Astrocyte (in vitro differentiated cells and primary cell): ENCODE data around the gene POMGNT1. TPM values are rescaled to one million over a fixed set of nuclear protein-coding genes. Genes with fewer than 3 reads are reported as not detected.
A peak's percentile ranks its signal among the peaks of the same experiment; 100 is the strongest.

Experiments
- DNase-seq: peaks from one replicate; pipeline ENCODE4 v3.0.0-alpha.2; 2010; ENCODE audit warnings: low read depth
- FAIRE-seq: peaks from 2 replicates; lab custom pipeline; 2011; peaks lifted over from hg19 to GRCh38; lab: Jason Lieb, UNC
- H2AFZ ChIP-seq: 2 replicates; pipeline ENCODE4 v1.6.0; 2012; ENCODE audit warnings: low read depth, low read length, inconsistent platforms
- H3K27ac ChIP-seq: 2 replicates; pipeline ENCODE4 v1.5.1; 2011; ENCODE audit warnings: low read depth, low read length, inconsistent platforms
- H3K27me3 ChIP-seq: 2 replicates; pipeline ENCODE4 v1.6.0; 2011; ENCODE audit warnings: low read length, inconsistent platforms; ENCODE audit not compliant: insufficient read depth
- H3K36me3 ChIP-seq: 2 replicates; pipeline ENCODE4 v1.5.1; 2011; ENCODE audit warnings: low read length, inconsistent platforms; ENCODE audit not compliant: insufficient read depth
- H3K4me1 ChIP-seq: 2 replicates; pipeline ENCODE4 v1.5.1; 2011; ENCODE audit warnings: low read length, inconsistent platforms; ENCODE audit not compliant: insufficient read depth
- H3K4me2 ChIP-seq: 2 replicates; pipeline ENCODE4 v1.6.0; 2012; ENCODE audit warnings: low read length, inconsistent platforms
- H3K4me3 ChIP-seq: 2 replicates; pipeline ENCODE4 v1.5.1; 2011; ENCODE audit warnings: low read depth, mild to moderate bottlenecking, low read length, inconsistent platforms; ENCODE audit not compliant: insufficient read depth
- H3K79me2 ChIP-seq: 2 replicates; pipeline ENCODE4 v1.6.0; 2012; ENCODE audit warnings: mild to moderate bottlenecking, low read length, inconsistent platforms; ENCODE audit not compliant: insufficient read depth
- H3K9ac ChIP-seq: 2 replicates; pipeline ENCODE4 v1.6.0; 2012; ENCODE audit warnings: mild to moderate bottlenecking, low read length, inconsistent platforms
- H3K9me3 ChIP-seq: 2 replicates; pipeline ENCODE4 v1.5.1; 2012; ENCODE audit warnings: low read depth, mild to moderate bottlenecking, low read length, inconsistent platforms; ENCODE audit not compliant: insufficient read depth
- H4K20me1 ChIP-seq: 2 replicates; pipeline ENCODE4 v1.6.0; 2012; ENCODE audit warnings: low read length, inconsistent platforms; ENCODE audit not compliant: insufficient read depth
- H3K27ac Mint-ChIP-seq: one replicate; pipeline ENCODE4 v1.8.0; 2021; ENCODE audit warnings: mild to moderate bottlenecking, mixed read lengths; ENCODE audit not compliant: unreplicated experiment
- H3K27me3 Mint-ChIP-seq: one replicate; pipeline ENCODE4 v1.8.0; 2021; ENCODE audit warnings: low read depth, mixed read lengths; ENCODE audit not compliant: unreplicated experiment
- H3K36me3 Mint-ChIP-seq: one replicate; pipeline ENCODE4 v1.8.0; 2021; ENCODE audit warnings: low read depth, mixed read lengths; ENCODE audit not compliant: unreplicated experiment
- H3K4me1 Mint-ChIP-seq: one replicate; pipeline ENCODE4 v1.8.0; 2021; ENCODE audit warnings: low read depth, mixed read lengths; ENCODE audit not compliant: unreplicated experiment
- H3K4me3 Mint-ChIP-seq: one replicate; pipeline ENCODE4 v1.8.0; 2021; ENCODE audit warnings: mild to moderate bottlenecking, moderate library complexity, mixed read lengths; ENCODE audit not compliant: unreplicated experiment
- H3K9me3 Mint-ChIP-seq: one replicate; pipeline ENCODE4 v1.8.0; 2021; ENCODE audit warnings: mild to moderate bottlenecking, mixed read lengths; ENCODE audit not compliant: unreplicated experiment
- CTCF ChIP-seq: IDR thresholded peaks from 2 replicates; pipeline ENCODE4 v1.5.1; 2011; ENCODE audit warnings: low read depth, mild to moderate bottlenecking, inconsistent platforms, low read length, moderate library complexity; ENCODE audit not compliant: insufficient read depth
- EZH2 ChIP-seq: IDR thresholded peaks from 2 replicates; pipeline ENCODE4 v1.6.1; 2012; ENCODE audit warnings: mild to moderate bottlenecking, low read length, inconsistent platforms; ENCODE audit not compliant: insufficient read depth
- total RNA-seq: library from RNA; stranded (reverse); gene quantifications from 2 replicates; pipeline ENCODE4 v1.2.1, GENCODE V29; 2021

POMGNT1 gene
- total RNA-seq, 1 donor from 2014 or later: 55.1 TPM

- DNase-seq: no peak
- no peaks in the 10 kb centered on the region for H3K4me1 Mint-ChIP-seq
- H3K4me2 ChIP-seq: peak overlapping the region; percentile 92
- no peaks in the 10 kb centered on the region for H3K9me3 ChIP-seq
- FAIRE-seq: no peak
- peaks cover 2% of the 10 kb centered on the region for H3K27me3 Mint-ChIP-seq
- H3K36me3 Mint-ChIP-seq: peaks cover 10% of the 10 kb centered on the region
- H3K9ac ChIP-seq: no peak overlapping the region
- peaks cover 20% of the 10 kb centered on the region for H3K4me1 ChIP-seq
- TF ChIP-seq EZH2 (no peak), CTCF (no peak)
- no peak overlapping the region for H3K27ac ChIP-seq
- H3K4me3 Mint-ChIP-seq: peak overlapping the region; percentile 86
- no peaks in the 10 kb centered on the region for H3K9me3 Mint-ChIP-seq
- no peaks in the 10 kb centered on the region for H3K27me3 ChIP-seq
- H3K36me3 ChIP-seq: no peaks in the 10 kb centered on the region
- no peak overlapping the region for H3K4me3 ChIP-seq
- H2AFZ ChIP-seq: no peak overlapping the region
- no peak overlapping the region for H3K27ac Mint-ChIP-seq
- H4K20me1 ChIP-seq: no peaks in the 10 kb centered on the region
- H3K79me2 ChIP-seq: peaks cover 15% of the 10 kb centered on the region
These were observed 1.1 kb upstream of the POMGNT1 start for GRCh38 chr1:46199233-46199749.

DNA sequence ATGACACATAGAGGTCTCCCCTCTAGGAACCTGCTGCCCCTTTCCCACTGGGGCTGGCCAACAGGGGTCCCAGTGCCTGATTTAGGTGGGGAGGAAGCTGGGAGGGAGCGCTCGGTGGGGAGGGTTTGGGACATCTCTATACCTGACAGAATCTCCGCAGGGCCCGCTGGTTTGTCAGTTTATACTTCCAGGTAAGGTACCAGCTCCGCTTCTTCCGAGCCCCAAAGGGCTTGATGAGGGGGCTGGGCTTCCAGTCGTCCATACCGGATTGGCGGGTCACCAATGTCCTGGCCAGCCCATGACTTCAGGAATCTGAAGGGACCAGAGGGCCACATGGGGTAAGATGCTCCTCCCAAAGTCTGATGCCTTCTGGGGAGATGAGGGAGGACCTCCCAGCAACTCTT, 672 bp downstream of the POMGNT1 start:
- peaks cover 13% of the 10 kb centered on the region for H3K36me3 Mint-ChIP-seq
- DNase-seq (no peak), FAIRE-seq (no peak)
- H3K4me3 Mint-ChIP-seq: peak overlapping the region; percentile 90
- H3K9me3 ChIP-seq: no peaks in the 10 kb centered on the region
- H3K27ac ChIP-seq: peak overlapping the region; percentile 32
- no peaks in the 10 kb centered on the region for H3K9me3 Mint-ChIP-seq
- TF ChIP-seq EZH2 (no peak), CTCF (no peak)
- H3K27me3 ChIP-seq: no peaks in the 10 kb centered on the region
- no peaks in the 10 kb centered on the region for H3K27me3 Mint-ChIP-seq
- H3K4me3 ChIP-seq: peak overlapping the region; percentile 81
- peaks cover 14% of the 10 kb centered on the region for H3K4me1 ChIP-seq
- H4K20me1 ChIP-seq: no peaks in the 10 kb centered on the region
- H3K4me1 Mint-ChIP-seq: no peaks in the 10 kb centered on the region
- peak overlapping the region; percentile 91 for H3K9ac ChIP-seq
- peak overlapping the region; percentile 92 for H3K4me2 ChIP-seq
- peaks cover under 1% of the 10 kb centered on the region for H3K36me3 ChIP-seq
- H3K27ac Mint-ChIP-seq: peak overlapping the region; percentile 47
- peaks cover 15% of the 10 kb centered on the region for H3K79me2 ChIP-seq
- peak overlapping the region; percentile 74 for H2AFZ ChIP-seq

GRCh38 chr1:46196609-46197008, 1.6 kb downstream of the POMGNT1 start:
- no peak overlapping the region for H3K9ac ChIP-seq
- peak overlapping the region; percentile 90 for H3K4me3 Mint-ChIP-seq
- H3K27me3 Mint-ChIP-seq: no peaks in the 10 kb centered on the region
- peaks cover 18% of the 10 kb centered on the region for H3K36me3 Mint-ChIP-seq
- H3K9me3 Mint-ChIP-seq: no peaks in the 10 kb centered on the region
- no peaks in the 10 kb centered on the region for H3K4me1 Mint-ChIP-seq
- peaks cover 19% of the 10 kb centered on the region for H3K4me1 ChIP-seq
- DNase-seq: no peak
- H3K4me3 ChIP-seq: no peak overlapping the region
- TF ChIP-seq CTCF (no peak), EZH2 (no peak)
- H4K20me1 ChIP-seq: no peaks in the 10 kb centered on the region
- no peak overlapping the region for H3K27ac Mint-ChIP-seq
- H3K79me2 ChIP-seq: peaks cover 15% of the 10 kb centered on the region
- H3K4me2 ChIP-seq: peak overlapping the region; percentile 92
- H3K27ac ChIP-seq: no peak overlapping the region
- FAIRE-seq: no peak
- H3K27me3 ChIP-seq: no peaks in the 10 kb centered on the region
- no peak overlapping the region for H2AFZ ChIP-seq
- peaks cover 8% of the 10 kb centered on the region for H3K36me3 ChIP-seq
- no peaks in the 10 kb centered on the region for H3K9me3 ChIP-seq
